ENCODE results near the gene B3GNT3.

The B3GNT3 gene

DNA sequence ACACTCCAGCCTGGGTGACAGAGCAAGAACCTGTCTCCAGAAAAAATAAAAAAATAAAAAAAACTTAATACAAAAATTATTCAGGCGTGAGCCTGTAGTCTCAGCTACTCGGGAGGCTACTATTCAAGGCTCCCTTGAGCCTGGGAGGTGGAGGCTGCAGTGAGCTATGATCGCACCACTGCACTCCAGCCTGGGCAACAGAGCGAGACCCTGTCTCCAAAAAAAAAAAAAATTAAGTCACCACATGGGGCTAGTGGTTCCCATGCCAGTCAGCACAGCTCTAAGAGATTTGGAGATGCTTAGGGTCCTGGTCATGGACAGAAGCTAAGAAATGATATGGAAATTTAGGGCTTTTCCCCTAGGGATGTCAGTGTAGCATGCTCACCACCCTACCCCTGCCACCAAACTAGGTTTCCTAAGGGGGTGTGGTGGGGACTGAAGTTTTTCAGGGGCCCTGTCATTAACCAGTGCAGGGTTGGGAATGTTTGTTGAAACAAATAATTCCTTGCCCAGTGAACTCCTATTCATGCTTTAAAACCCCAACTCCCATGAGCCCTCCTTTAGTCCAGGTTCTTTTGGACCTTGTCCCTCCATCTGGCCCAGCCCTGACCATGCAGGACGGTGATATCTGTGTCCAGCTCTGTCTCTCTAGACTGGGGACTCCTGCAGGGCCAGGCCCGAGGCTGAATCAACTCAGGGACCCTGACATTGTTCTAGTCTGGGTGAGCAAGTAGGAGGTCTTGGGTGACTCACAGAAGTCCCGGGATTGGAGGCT, 41.9 kb upstream of the B3GNT3 start:
- peaks cover under 1 to 30% (median 12%) of the 10 kb centered on the region in 11 experiments; a peak in 15 of 22 replicates for H3K36me3 ChIP-seq
- TF ChIP-seq Cebpa-rat (IDR thresholded peaks at IDR 0.05): no peak
- H3K4me1 ChIP-seq: peaks cover 95 to 99% (median 97%) of the 10 kb centered on the region in 10 experiments
- no peaks in the 10 kb centered on the region for H3K9me3 ChIP-seq (replicated peaks in 1 of 11)
- peak overlapping the region in 8 of 11 experiments; percentile 80 to 87 (median 84); a peak in 11 of 22 replicates for H3K9ac ChIP-seq
- peaks cover 0 to 22% (median 10%) of the 10 kb centered on the region in 11 experiments; a peak in 13 of 22 replicates for H4K20me1 ChIP-seq
- no peaks in the 10 kb centered on the region for H3K27me3 ChIP-seq
- peak overlapping the region in 10 of 11 experiments; percentile 86 to 96 (median 92); a peak in 20 of 22 replicates for H3K27ac ChIP-seq
- peak overlapping the region in 5 of 10 experiments; percentile 30 to 78 (median 66); a peak in 8 of 20 replicates for H3K4me3 ChIP-seq
- H3K4me2 ChIP-seq: peak overlapping the region; percentile 90 to 100 (median 96)

GRCh38 chr19:17753976-17754375, 41.0 kb upstream of the B3GNT3 start:
- Histone ChIP-seq H3K36me3 (peaks cover 9 to 39% (median 20%) of the 10 kb centered on the region in 11 experiments; a peak in 18 of 22 replicates), H3K9ac (peak overlapping the region in 7 of 11 experiments; percentile 2 to 39 (median 23); a peak in 8 of 22 replicates), H3K9me3 (replicated peaks in 1 of 11) (no peaks in the 10 kb centered on the region), H3K27me3 (no peaks in the 10 kb centered on the region), H3K4me3 (no peak overlapping the region), H3K27ac (peak overlapping the region; percentile 4 to 92 (median 55); a peak in 16 of 22 replicates), H3K4me1 (peaks cover 86 to 99% (median 92%) of the 10 kb centered on the region in 10 experiments), H3K4me2 (peak overlapping the region; percentile 90 to 100 (median 96)), H4K20me1 (peaks cover 0 to 29% (median 10%) of the 10 kb centered on the region in 11 experiments; a peak in 13 of 22 replicates)
- no peak for TF ChIP-seq Cebpa-rat (IDR thresholded peaks at IDR 0.05)

GRCh38 chr19:17754634-17755442, 40.1 kb upstream of the B3GNT3 start:
- H3K27ac ChIP-seq: peak overlapping the region; percentile 8 to 92 (median 67); a peak in 19 of 22 replicates
- no peak for TF ChIP-seq Cebpa-rat (IDR thresholded peaks at IDR 0.05)
- H3K9me3 ChIP-seq (replicated peaks in 1 of 11): no peaks in the 10 kb centered on the region
- H3K4me3 ChIP-seq: peak overlapping the region in 3 of 10 experiments; percentile 7 to 39 (median 30); a peak in 6 of 20 replicates
- H3K36me3 ChIP-seq: peaks cover 15 to 47% (median 26%) of the 10 kb centered on the region in 11 experiments; a peak in 19 of 22 replicates
- peaks cover 0 to 29% (median 10%) of the 10 kb centered on the region in 11 experiments; a peak in 13 of 22 replicates for H4K20me1 ChIP-seq
- no peaks in the 10 kb centered on the region for H3K27me3 ChIP-seq
- H3K4me2 ChIP-seq: peak overlapping the region; percentile 90 to 100 (median 96)
- H3K9ac ChIP-seq: peak overlapping the region in 9 of 11 experiments; percentile 32 to 65 (median 45); a peak in 18 of 22 replicates
- peaks cover 78 to 98% (median 85%) of the 10 kb centered on the region in 10 experiments for H3K4me1 ChIP-seq

- Histone ChIP-seq H4K20me1 (peaks cover 0 to 29% (median 10%) of the 10 kb centered on the region in 11 experiments; a peak in 13 of 22 replicates), H3K36me3 (peaks cover 15 to 53% (median 29%) of the 10 kb centered on the region in 11 experiments; a peak in 21 of 22 replicates), H3K9ac (peak overlapping the region in 10 of 11 experiments; percentile 2 to 65 (median 44); a peak in 18 of 22 replicates), H3K27me3 (no peaks in the 10 kb centered on the region), H3K4me1 (peaks cover 71 to 96% (median 78%) of the 10 kb centered on the region in 10 experiments), H3K4me3 (peak overlapping the region in 4 of 10 experiments; percentile 7 to 39 (median 22); a peak in 6 of 20 replicates), H3K27ac (peak overlapping the region in 9 of 11 experiments; percentile 43 to 92 (median 67); a peak in 19 of 22 replicates), H3K9me3 (replicated peaks in 1 of 11) (no peaks in the 10 kb centered on the region), H3K4me2 (peak overlapping the region; percentile 90 to 100 (median 96))
- no peak for TF ChIP-seq Cebpa-rat (IDR thresholded peaks at IDR 0.05)
Measured at GRCh38 chr19:17755443-17755890, 39.5 kb upstream of the B3GNT3 start.

- H3K27ac ChIP-seq: peak overlapping the region in 10 of 11 experiments; percentile 11 to 92 (median 66); a peak in 18 of 22 replicates
- peak overlapping the region in 4 of 10 experiments; percentile 10 to 39 (median 22); a peak in 5 of 20 replicates for H3K4me3 ChIP-seq
- H4K20me1 ChIP-seq: peaks cover 0 to 29% (median 10%) of the 10 kb centered on the region in 11 experiments; a peak in 13 of 22 replicates
- TF ChIP-seq Cebpa-rat (IDR thresholded peaks at IDR 0.05): no peak
- H3K4me2 ChIP-seq: peak overlapping the region; percentile 90 to 100 (median 96)
- H3K9me3 ChIP-seq (replicated peaks in 1 of 11): no peaks in the 10 kb centered on the region
- H3K36me3 ChIP-seq: peaks cover 20 to 59% (median 35%) of the 10 kb centered on the region in 11 experiments; a peak in 21 of 22 replicates
- peaks cover 65 to 91% (median 72%) of the 10 kb centered on the region in 10 experiments for H3K4me1 ChIP-seq
- peak overlapping the region; percentile 2 to 65 (median 45); a peak in 17 of 22 replicates for H3K9ac ChIP-seq
- H3K27me3 ChIP-seq: no peaks in the 10 kb centered on the region
Measured at GRCh38 chr19:17755977-17756670, 38.8 kb upstream of the B3GNT3 start.

DNA sequence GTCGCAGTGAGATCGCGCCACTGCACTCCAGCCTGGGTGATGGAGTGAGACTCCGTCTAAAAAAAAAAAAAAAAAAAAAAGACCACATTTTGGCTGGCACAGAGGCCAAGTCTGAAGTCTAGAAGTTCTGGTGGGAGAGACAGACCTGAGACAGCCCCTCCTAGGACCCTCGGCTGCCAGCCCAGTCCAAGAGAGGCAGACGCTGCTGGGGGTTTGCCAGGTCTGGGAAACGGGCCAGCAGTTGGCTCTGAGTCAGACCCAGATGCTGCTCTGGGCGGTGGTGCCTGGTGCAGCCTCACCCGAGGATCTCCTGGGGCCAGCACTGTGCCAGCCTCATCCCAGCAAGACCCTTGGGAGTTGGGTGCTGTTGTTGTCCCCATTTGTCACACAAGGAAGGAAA, 37.8 kb upstream of the B3GNT3 start:
- peaks cover 23 to 69% (median 45%) of the 10 kb centered on the region in 11 experiments; a peak in 21 of 22 replicates for H3K36me3 ChIP-seq
- H3K9ac ChIP-seq: peak overlapping the region in 8 of 11 experiments; percentile 22 to 64 (median 44); a peak in 9 of 22 replicates
- H3K4me3 ChIP-seq: no peak overlapping the region
- H4K20me1 ChIP-seq: peaks cover 0 to 29% (median 10%) of the 10 kb centered on the region in 11 experiments; a peak in 13 of 22 replicates
- peak overlapping the region in 8 of 11 experiments; percentile 6 to 65 (median 34); a peak in 10 of 22 replicates for H3K27ac ChIP-seq
- H3K4me2 ChIP-seq: peak overlapping the region; percentile 90 to 100 (median 96)
- TF ChIP-seq Cebpa-rat (IDR thresholded peaks at IDR 0.05): no peak
- H3K9me3 ChIP-seq (replicated peaks in 1 of 11): no peaks in the 10 kb centered on the region
- H3K27me3 ChIP-seq: no peaks in the 10 kb centered on the region
- peaks cover 55 to 81% (median 62%) of the 10 kb centered on the region in 10 experiments for H3K4me1 ChIP-seq

DNA sequence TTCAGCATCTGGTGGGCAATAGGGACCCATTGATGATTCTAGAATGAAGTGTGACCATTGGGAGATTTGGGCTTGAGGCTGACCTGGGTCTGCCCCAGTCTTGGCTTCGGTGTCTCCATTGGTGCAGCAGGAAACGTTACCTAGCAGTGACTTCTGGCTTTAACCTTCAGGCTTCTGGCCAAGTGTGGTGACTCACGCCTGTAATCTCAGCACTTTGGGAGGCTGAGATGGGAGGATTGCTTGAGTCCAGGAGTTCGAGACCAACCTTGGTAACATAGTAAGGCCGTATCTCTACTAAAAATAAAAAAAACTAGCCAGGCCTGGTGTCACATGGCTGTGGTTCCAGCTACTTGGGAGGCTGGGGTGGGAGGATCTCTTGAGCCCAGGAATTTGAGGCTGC, 36.4 kb upstream of the B3GNT3 start:
- TF ChIP-seq Cebpa-rat (IDR thresholded peaks at IDR 0.05): no peak
- H3K27ac ChIP-seq: no peak overlapping the region
- H3K36me3 ChIP-seq: peaks cover 34 to 83% (median 58%) of the 10 kb centered on the region in 11 experiments
- no peak overlapping the region for H3K9ac ChIP-seq
- H3K9me3 ChIP-seq (replicated peaks in 1 of 11): no peaks in the 10 kb centered on the region
- H3K27me3 ChIP-seq: no peaks in the 10 kb centered on the region
- H3K4me3 ChIP-seq: no peak overlapping the region
- H4K20me1 ChIP-seq: peaks cover 0 to 29% (median 10%) of the 10 kb centered on the region in 11 experiments; a peak in 13 of 22 replicates
- H3K4me1 ChIP-seq: peaks cover 41 to 69% (median 48%) of the 10 kb centered on the region in 10 experiments
- H3K4me2 ChIP-seq: 0 out of 22 replicates have a peak overlapping the region, but pooled peaks of 1 of the 11 experiments have one; percentile 23
